HG03196 (cell line): ENCODE data around the gene CAST.

ENCODE experiments used
- ATAC-seq: cut with Tn5 transposase; IDR thresholded peaks from one replicate; pipeline ENCODE4 v1.9.1; 2021; ENCODE audit not compliant: unreplicated experiment

Gene CAST

DNA sequence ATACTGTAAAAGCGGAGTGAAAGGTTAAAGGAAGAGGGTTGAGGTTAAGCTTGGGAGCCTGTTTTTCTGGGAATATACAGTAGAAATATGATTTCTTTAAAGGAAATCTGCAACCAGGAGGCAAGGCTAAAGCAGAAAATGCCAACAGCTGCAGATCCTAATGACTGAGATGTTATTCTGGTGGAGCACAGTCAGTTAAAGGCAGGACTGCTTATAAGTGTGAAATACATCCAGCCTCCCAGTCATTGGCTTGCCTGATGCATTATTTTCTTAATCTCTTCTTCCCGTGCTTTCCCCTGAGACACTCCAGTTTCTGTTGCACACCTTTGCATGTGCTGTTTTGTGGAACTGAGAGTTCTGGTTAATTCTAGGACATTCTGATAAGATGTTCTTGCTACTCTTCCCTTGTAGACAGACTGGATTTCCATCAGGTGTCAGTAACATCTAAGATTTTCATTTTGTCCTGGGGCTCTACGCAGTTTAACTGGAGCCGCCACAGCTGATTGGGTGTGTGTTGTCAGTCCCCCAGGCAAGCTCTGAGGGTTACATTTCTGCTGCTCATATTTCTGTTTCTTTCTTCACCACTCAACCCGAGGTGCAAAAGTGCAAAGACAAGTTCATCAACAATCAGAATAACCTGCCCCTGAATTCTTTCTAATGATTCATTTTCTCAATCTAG is 44.4 kb downstream of the CAST start:
- no peak for ATAC-seq

DNA sequence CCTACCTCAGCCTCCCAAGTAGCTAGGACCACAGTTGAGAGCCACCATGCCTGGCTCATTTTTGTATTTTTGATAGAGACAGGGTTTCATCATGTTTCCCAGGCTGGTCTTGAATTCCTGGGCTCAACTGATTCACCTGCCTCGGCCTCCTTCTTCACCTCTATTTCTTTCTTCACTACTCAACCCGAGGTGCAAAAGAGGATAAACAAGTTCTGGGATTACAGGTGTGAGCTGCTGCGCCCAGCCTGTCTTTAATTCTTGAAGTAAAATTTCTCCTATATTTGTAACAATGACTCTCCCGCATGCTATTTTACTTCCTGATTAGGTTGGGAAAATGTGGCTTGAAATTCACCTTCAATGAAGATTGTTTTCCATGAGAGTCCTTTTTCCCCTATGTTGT is 46.4 kb downstream of the CAST start:
- no peak for ATAC-seq

DNA sequence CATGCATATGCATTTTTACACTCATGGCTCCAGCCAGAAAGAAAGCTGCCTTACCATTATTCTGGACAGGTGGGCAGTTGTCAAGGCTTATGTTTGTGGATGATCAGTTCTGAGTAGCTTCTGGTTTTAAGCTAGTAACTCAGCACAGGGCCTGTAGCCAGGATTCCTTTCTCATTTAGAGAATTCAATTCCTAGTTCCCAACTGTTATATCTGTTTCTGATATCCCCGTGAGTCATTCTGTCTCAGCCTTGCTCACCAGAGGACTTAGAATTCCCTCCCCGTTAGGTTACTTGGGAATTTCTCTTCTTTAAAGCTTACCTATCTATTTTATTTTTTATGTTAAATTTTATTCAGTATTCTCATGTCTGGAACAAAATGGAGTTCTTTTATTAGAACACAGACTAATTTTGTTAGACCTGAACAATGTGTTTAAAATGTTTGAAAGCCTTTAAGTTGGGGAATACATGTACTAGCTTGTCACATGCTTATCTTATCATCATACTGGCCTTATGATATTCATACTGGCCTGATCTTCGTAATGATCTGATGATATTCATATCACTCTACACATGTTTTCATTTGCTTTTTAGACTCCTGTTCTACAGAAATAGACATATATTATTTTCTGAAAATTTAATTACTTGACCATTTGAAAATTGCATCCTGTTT is 47.1 kb downstream of the CAST start:
- no peak for ATAC-seq

DNA sequence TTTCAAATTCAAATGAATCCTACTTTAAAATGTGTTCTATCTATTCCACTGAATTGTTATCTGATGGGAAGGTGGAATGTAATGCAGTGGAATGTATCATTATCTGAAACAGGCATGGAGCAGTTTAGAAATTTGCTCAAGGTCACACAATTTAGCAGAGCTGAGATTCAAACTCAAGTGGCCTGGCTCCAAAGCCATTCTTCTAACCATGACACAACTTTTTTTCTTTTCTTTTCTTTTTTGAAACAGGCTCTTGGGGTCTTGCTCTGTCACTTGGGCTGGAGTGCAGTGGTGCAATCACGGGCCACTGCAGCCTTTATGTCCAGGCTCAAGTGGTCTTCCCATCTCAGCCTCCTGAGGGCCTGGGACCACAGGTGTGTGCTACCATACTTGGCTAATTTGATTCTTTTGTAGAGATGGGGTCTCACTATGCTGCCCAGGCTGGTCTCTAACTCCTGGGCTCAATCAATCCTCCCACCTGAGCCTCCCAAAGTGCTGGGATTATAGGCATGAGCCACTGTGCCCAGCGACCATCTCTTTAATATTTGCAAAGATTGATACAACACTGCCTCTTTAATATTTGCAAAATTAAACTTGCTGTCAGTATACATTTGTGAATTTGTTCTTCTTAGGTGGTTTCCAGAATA is 50.0 kb downstream of the CAST start:
- no peak for ATAC-seq

DNA sequence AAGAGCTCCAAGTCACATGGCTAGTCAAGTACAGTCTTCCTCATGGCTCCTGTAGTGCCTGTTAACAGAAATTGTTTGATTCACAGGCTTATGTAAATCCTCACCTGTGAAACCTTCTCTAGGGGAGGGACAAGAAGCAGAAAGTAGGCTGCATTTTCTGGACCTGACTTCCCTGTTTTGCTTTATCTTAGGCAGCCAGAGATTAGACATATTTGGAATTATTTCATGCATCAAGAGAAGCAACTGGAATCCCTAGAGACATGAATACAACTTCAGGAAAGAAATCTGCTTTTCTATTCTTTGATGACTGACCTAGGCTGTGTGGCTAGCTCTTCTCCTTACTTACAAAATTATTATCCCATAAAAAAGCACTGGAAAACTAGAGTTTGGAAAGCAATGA is 52.3 kb downstream of the CAST start:
- ATAC-seq = no peak

DNA sequence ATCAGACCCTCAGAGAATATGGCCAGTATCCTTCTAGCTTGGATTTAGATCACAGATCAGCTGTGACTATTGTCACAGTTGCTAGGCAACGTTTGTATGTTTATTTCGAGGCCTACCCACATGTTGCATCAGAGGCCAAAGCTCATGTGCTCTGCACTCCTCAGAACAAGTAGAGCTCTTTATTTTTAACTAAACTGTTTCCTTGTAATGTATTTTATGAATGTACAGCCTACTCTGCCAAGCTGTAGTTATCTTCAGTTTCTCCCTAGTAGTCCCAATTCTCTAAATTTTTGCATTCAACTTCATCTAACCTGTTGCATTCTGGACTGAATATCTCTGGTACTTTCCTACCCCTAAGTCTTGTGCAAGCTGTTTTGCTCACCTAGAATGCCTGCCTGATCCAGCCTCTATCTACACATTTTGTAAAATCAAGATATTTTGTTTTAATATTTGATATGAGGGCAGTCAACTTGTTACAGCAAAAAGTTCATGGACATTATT is 52.8 kb downstream of the CAST start:
- no peak for ATAC-seq

DNA sequence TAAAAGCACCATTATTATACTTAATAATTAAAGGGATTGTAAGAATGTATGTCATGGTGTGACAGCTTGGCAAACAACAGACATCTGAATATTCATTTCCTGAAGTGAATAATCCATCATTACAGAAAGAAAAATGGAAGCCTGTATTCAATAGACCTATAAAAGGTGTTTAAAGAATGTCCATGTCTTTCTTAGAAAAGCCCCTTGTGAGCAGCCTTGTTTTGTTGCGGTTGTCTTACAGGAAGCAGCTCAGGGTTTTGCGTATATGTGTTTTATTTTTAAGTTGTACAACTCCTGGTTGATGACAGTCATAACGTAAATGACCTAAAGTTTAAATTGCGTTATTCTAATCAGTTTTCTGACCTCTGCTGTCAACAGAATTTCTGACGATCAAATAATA is 53.8 kb downstream of the CAST start:
- ATAC-seq = no peak

DNA sequence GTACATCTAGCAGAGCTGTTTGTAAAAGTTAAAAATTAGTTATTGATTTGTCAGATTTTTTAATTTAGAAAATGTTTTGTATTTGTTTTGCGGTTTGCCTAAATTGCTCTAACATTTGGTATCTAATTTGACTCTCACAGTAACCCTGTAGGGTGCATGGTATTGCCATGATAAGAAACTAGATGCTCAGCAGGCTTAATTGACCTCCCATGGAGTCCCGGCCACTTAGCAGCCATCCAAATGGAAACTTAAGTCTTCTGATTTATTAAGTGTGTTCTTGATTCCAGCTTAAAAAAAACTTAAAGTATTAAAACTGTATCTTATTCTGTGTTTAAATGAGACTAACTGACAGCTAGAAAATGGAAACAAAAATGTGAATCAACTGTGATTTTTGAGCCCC is 54.5 kb downstream of the CAST start:
- no peak for ATAC-seq

DNA sequence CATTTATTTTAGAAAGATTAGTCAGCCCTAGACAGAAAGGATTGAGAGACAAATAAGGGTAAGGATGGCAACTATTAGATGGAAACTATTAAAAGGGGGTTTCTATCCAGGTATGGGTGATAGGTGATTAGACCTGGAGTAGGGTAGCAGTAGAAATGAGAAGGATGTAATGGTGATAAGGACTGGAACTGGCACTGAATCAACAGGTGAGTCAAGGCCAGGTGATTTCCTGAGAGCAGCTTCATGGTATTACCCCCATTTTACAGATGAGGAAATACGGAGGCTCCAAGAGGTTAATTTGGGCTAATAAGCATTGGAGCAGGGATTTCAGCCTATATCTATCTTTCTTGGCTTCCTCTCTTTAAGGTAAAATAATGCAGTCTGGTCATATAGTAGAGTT is 55.7 kb downstream of the CAST start:
- ATAC-seq = no peak

DNA sequence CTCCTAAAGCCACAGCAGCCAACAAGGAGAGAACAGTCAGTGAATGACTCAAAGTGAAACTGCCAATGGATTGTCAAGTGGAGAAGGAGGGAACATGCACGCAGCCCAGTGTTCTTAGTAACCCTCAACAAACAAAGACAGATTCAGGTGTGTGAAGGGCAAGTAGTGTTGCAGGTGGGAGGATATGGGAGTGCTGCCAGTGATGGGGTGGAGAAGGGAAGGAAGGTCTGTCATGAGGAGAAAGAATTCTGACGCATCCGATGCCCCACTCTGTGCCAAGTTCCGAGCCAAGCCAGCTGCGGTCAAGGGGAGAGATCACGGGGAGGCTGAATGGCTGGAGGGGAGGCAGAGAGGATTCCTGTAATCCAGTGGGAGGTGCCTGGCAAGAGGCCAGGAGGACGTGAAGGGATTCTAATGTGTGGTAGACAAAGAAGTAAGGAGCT is 56.5 kb downstream of the CAST start:
- no peak for ATAC-seq

DNA sequence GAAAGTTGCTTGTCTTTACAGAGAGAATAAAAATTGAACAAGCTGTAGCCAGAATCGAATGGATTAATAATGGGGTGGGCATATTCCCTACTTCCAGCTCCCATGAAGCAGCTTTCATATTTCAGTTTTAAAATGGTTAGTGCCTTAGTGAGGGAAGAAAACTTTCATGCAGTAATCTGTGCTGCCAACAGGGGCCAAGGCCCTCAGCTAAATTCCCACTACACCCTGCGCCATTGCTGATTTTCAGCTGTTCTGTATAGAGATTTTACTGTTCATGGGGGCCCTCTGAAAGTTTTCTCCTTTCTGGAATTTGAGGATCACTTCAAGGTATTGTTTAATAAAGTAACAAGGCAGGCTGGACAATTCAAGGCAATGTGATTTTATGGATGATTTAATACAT is 58.2 kb downstream of the CAST start:
- ATAC-seq = no peak

DNA sequence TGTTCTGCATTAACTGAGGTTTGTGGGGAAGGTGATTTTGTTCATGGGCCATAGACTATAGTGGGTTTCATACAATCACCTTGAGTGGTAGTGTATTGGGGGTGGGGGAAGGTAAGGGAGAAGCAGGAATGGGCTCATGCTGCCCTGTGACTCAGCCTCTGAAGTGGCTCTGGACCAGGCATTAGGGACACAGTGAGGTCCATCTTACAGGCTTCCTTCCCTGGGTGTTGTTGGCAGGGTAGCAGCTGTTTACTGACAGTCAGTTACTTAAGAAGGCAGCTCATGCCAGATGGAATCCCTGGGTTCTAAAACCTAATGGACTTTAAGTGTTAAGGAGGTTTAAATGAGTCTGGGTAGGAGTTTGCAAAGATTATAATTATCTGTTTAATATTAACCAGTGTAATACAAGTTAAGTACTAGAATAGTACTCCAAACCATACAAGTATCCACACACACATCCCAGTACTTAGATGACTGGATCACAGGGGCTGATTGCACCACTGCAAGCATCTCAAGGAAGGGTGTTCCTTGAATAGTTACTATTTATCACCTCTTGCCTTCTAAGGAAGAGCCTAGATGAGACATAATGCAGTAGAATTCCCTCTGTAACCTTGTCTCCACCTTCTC is 59.3 kb downstream of the CAST start:
- no peak for ATAC-seq

DNA sequence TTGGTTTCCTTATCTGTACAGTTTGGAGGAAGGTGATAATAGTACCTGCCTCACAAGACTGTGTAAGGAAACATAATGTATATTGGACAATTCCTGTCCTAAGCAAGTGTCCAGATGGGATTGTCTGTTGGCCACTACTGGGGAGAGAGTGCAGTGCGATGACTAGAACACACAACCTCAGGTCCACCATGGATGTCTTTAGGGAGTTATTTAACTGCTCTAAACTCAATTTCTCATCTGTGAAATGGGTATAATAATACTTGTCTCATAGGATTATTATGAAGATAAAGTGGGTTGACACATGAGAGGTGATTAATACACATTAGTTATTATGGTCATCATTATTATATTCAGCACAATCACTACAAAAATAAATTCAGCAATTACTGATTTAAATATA is 63.1 kb downstream of the CAST start:
- ATAC-seq = no peak

DNA sequence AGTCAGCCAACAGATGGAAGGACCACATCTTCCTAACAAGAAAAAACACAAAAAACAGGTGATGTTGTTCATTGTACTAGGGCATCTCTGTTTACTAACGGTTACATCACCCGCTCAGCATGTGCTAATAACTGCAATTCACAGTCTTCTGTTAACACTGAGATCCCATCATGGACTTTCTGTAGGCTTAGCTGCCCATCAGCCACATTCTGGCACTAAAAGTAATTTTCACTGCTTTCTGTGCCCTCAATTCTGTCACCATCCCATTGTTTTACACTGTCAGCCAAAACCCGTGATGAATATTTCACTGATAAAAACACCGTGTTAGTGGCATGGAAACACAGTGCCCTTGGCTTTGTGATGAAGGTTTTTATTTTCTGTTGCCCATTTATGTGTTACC is 64.6 kb downstream of the CAST start:
- ATAC-seq = no peak

DNA sequence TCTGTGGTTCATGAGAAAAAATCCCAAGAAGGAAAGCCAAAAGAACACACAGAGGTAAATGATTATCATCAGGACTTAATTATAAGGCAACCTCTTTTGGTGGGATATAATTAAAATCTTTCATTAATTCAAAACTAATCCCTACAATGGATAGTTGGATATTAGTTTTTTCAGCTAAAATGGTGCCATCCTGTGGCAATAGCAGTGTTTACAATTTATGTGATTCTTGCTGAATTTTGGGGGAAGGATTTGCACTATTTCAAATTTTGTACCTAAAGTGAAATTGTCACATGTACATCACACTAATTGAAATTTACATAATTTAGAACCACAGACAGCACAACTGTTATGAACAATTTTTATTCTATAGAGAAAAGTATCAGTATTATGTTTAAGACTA is 67.0 kb downstream of the CAST start:
- no peak for ATAC-seq

DNA sequence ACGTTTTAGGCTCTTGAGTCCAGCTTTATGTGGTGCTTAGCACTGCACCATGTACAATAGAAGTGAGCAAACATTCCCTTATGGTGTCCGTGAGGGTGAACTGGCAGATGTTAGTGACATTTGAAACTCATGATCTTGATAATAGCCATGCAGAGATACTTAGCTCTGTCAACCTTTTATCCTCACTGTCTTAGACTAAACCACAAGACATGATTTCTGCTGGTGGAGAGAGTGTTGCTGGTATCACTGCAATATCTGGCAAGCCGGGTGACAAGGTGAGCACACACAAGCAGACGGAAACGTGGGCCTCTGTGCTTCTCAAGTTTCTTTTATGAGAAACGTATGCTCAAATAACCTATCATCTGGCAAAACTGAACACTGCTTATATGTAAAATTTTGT is 68.4 kb downstream of the CAST start:
- ATAC-seq = no peak

DNA sequence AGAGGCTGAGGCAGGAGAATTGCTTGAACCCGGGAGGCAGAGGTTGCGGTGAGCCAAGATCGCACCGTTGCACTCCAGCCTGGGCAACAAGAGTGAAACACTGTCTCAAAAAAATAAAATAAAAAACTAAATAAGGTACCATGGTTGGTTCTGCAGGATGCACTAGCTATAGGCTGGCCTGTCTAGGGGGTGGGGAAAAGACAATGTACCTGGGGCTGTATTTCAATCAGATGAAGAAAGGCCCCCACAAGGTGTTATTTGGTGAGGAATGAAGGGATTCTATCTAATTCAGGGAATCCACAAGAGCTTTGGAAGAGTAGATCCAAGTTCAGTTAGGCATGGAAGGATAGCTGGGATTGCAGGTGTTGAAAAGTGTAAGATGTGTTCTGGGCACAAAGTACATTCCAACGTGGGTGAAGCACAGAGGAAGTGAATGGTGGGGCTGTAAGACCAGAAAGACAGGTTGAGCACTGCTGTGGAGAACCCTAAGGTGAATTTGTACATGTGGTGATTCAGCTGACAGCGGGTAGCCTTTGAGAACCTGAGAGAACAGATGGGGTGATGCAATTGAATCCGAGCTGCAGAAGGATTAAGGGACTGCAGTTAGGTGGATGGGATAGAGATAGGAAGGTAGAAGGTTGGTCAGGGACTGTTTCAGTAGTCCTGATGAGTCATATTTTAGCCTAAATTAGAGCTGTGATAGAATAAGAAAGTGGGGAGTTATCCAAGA is 71.8 kb downstream of the CAST start:
- ATAC-seq = no peak

DNA sequence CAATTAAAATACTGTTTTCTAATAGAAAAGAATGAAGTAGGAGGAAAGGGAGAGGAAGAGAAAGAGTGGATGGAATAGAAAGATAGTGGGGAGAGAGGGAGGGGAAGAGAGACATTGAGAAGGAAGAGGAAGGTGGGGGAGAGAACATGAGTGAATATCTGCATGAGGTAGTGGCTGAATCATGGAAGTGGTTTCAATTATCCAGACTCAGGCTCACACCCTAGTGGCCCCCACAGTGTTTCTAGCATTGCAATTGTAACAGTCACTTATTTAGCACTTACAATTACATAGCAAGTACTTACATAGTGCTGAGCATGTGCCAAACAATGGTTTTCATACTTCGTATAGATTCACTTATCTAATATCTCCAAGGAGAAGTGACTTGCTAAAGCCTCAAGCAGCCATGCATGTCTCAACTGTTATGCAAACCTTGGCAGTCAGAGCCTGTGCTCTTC is 72.7 kb downstream of the CAST start:
- ATAC-seq = no peak

DNA sequence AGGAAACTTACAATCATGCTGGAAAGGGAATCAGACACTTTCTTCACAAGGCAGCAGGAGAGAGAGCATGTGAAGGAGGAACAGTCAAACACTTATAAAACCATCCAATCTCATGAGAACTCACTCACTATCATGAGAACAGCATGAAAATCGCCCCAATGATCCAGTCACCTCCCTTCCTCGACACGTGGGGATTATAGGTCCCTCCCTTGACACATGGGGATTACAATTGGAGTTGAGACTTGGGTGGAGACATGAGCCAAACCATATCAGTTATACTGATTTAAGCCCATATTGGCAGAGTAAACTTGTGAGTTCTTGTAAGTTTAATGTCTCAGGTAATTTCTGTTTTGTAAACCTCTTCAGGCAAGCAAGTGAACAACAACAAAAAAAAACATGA is 74.8 kb downstream of the CAST start:
- ATAC-seq = no peak

DNA sequence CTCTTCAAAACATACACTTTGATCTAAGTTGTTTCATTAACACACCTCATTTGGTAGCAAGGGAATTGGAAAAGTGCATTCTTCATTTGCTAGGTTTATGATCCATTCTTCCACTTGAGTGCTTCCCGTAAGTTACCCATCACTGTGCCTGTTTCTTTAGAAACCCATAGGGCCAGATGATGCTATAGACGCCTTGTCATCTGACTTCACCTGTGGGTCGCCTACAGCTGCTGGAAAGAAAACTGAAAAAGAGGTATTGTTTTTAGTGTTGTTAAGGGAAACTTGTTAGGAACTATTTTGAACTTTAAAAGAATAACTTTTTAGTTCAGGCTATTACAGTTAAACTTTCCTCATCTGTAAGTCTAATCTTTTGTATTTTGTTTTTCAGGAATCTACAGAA is 78.9 kb downstream of the CAST start:
- no peak for ATAC-seq

DNA sequence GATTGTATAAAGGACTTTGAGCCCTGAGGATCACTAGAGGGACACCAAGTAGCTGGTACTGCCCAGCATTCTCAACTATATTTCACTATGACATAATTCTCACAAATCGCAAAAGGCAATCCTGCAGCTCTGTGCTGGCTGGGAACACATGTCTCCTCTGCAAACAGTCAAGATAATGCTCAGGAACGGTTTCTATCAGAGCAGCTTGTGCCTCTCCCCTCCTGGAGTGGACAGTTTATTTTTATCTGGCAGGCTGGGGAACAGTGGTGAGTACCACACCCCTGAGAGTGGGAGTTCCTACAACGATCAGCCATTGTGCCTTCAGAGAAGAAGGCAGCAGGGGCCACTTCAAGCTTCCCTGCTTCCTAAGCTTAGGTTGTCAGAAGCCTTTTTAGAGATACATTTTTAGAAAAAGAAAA is 79.7 kb downstream of the CAST start:
- no peak for ATAC-seq
